Posterior cingulate gyrus (tissue), 11 donors: ENCODE results near the gene MAST4.

ENCODE experiments used
- DNase-seq, 10 donors: peaks; one replicate each; pipeline versions ENCODE4 v3.0.0 to v3.0.0-alpha.2; 2020 to 2021; ENCODE audit warnings: mixed read lengths in 3 of 10
- intact Hi-C: fragments of 100-400 bp; cut with DNase I; formaldehyde crosslinking; loops from one replicate; pipeline ENCODE4 v1.15.1; 2023

MAST4 gene

DNA sequence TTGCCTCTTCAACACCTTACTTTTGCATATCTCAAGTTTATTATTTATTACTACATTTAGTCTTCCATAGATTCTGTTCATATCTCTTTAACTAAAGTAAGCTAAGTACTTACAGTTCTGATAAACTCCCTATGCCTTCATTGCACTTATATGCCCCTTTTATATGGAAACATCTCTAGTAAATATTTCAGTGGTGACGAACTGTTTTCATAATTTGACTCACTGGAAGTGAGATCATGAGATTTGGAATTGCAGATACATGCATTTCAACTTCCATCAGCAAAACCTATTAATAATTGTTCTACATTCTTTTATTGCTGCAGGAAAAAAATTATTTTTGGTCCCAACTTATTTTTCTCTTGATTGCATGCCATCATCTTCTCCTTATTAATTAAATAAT lies 336.9 kb downstream of the MAST4 start:
- intact Hi-C loops: no loop called here
- DNase-seq: no peak

DNA sequence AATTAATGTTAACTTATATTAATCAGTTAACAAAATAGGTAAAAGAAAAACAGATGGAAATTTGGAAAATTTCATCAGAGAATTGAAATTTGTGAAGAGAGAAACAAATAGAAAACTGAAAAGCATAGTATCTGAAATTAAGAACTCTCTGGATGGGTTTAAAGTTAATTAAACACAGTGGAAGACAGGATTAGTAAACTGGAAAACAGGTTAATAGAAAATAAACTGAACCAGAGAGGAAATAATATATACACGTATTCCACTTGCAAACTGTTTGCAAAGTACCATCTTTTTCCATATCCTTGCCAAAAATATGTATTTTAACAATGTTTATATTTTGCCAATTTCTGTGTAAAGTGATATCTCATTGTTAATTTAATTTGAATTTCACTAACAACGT lies 342.9 kb downstream of the MAST4 start:
- no peak for DNase-seq
- intact Hi-C loops: no loop called here

DNA sequence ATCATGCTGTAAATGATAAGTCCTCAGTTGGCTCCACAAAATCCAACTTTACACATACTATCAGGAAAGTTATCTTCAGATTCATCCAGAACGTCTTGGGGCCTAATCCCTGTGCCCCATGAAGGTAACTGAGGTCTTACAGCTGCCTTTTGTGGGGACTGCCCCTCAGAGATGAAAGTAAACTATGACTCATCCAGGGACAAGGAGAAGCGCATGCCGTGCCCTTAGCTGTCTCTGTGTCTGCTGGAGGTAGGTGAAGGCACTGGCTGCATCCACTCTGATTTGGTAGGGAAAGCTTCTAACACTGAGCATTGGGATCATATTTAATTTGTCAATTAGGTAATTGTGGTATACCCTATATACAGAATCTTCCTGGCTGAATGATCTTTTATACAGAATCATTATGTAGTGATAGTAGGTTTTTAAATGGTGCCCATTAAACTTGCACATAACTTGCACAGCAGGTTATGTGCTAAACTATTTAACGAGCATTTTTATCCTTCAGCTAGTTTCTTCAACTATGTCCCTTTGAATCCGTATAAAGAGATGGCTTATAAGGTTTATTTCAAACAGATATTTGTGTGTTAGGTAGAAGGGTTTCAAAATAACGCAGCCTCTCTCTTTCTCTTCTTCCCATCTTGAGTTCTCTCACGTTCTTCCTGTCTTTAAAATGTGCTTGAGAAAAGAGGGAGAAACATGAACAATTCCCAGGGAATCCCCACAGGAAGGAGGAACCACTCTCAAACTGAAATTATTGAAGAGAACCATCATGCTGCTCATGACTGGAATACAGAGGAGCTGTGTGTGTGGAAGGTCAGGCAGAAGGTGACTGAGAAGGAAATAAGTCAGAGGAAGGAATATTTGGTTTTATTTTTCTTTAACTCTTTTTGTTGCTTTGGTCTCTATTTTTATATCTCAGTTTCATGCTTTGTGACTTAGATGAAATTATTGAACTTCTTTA lies 349.5 kb downstream of the MAST4 start:
- intact Hi-C loops: no loop called here
- DNase-seq: no peak

DNA sequence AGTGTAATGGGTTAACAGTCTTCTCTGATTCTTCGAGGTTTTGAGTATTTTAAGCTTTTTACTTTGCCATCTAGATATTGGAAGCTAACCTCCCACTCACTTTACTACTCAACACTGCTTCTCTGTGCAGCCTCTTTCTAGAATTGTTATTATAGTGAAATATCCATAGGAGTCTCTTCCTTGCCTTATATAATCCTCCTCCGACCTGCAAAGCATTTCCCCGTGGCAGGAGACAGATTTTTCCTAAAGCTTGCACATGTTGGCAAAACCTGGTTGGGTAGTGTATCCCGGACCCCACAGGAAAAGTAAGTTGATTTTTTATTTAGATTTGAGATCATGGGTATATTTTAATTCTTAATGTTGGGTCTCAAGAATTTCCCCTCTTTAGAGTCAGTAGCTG lies 351.3 kb downstream of the MAST4 start:
- intact Hi-C loops: no loop called here
- no peak for DNase-seq

DNA sequence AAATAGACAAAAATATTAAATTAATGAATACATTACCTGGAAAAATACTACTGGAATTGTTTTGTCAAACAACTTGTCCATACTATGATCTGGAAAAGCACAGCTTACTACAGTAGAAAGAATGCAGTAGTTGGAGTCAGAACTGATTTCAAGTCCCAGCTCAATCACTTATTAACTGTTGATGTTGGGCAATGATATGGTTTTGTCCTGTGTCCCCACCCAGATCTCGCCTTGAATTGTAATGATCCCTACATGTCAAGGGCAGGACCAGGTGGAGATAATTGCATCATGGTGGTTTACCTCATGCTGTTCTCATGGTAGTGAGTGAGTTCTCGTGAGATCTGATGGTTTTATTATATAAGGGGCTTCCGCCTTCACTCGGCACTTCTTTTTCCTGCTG lies 352.9 kb downstream of the MAST4 start:
- intact Hi-C loops: no loop called here
- DNase-seq: no peak

DNA sequence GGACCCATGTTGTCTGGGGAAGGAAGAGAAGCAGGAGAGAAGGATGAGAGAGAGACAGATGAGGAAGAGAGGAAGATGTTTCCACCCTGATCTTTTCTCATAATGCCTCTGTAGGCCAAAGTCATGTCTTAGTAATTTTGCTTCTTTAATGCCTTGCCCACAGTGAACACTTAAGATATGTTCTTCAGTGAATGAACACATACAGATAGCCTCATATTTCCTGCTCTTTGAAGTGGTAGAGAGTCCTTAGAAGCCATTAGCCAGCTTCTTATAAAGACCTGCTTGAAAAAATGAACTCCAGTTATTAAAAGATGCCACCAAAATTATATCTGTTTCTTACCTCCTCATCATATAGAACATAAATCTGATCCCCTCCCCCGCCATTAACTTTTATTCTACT lies 356.0 kb downstream of the MAST4 start:
- intact Hi-C loops: no loop called here
- DNase-seq: no peak

DNA sequence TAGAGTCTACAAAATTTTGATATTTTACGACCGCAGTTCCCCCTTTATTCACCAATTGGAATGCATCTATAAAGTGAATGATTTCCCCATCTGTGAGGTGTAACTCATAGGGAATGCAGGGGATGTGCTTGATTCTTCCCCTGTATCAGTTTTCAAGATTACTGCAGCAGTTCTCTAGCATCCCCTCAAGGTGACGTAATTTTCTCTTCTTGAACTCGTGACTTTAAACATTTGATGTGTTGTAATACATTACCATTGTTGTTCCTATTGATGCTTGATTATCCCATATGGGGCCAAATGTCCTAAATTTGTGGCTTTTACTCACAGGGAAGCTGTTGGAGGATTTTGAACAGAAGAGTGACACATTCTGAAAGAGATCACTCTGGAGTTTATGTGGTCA lies 360.2 kb downstream of the MAST4 start:
- no peak for DNase-seq
- intact Hi-C loops: no loop called here

DNA sequence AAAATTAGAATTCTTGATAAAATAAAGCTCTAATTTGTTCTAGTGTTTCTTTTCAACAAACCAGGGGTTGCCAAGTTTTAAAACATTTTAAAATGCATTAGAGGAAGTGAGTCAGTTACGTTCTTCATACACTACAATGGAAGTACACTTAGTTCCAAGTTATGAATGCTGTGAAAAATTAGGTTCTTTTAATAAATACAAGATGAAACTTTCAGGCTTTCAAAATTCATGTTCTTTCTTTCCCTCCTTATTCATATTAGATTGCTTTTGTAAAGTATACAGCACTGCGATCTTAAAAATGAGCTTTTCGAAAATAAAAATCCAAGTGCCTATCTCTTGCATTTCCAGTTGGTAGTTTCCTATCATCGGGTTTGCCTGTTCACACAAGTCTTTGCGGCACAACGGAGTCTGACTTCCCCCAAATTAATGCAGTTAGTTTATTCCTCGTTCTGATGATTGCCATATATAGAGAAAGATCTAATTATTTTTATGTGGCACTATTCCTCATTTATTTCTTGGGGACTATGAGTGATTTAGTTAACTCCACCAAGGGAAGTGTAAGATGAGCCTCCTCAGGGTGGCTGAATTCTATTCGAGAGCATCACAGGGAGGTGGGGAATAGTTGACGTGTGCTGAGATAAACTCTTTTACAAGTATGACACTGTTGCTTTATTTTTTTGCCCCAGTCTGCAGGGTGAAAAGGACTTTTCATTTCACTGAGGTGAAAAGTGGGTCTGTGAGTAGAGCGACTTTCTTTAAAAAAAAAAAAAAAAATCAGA lies 362.2 kb downstream of the MAST4 start:
- intact Hi-C loops: no loop called here
- no peak for DNase-seq

DNA sequence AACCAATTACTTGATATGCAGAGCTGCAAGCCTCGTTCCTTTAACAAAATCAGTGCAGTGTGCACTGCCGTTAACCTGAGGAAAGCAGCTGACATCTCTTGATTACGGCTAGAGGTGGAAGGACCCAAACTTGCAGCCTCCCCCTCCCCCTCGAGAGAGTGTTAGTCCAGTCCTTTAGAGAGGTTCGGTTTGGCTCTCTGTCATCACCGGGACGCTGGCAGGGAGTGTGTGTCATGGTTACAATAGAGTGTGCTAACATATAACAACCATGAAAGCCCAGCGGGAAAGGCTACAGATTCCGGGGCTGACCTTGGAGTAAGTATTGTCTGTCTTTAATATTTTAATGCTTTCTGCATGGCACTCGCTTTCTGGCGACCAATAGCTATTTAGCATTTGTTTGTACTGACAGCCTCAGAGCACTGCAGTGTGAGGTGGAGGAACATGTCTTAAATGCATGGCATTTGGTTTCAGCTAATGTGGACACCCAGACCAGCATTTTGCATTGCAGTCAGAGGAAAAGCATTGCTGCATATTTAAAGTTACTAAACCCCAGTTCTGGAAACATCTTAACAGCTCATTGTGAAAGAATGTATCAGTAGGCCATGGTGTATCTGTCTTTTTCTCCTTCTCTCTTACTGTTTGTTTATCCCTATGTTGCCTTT lies 362.9 kb downstream of the MAST4 start:
- intact Hi-C loops: no loop called here
- peak in 8 of 10 donors; percentile 26 to 88 (median 39) for DNase-seq

DNA sequence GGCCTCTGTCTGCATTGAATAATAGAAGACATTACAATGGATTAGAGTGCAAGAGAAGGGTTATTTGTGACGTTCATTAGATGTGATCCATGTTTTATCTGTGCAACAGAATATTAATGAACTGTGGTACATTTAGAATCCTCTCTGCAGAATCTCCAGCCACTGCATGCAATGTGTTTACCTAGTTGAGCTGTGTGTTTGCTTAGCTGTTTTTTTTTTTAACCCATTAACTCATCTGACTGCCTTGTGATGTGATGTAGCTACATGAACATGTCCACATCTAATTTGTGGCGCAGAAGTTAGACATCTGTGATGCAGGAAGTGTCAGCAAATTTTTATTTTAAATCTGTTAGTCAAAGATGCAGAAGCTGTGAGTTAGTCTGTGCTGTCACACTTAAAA lies 363.5 kb downstream of the MAST4 start:
- no peak for DNase-seq
- intact Hi-C loops: no loop called here

DNA sequence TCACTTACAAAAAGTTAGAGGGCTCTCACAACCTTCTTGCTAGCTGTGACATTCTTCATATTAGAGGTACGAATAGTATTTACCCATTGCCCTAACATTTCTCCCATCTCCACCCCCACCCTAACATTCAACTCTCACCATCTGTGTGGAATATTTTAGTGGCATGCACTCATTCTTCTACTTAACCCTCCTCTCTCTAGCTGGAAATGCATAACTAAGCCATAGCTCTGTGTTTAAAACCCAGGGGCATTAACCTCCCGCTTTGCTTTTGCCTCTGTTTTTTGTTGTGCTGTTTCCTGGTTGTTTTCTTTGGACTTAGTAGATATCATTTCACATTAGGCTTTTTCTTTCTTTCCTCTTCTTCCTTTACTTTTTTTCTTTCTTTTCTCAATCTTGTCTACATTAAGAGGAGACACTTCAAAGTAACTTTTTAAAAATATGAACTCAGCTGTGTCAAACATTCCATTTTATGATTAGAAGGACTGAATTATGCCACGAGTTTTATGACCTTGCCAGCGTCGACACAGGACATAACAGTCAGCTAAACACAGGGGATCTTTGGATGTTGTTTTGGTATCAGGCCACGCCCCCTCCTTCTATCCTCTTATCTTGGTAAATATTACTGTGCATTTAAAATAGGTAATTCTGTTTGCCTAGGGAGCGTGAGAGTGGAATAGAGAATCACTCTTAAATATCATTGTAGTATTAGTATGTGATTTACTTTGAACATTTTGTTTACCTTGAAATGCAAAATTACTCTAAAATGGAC lies 364.4 kb downstream of the MAST4 start:
- intact Hi-C loops: no loop called here
- DNase-seq: no peak

DNA sequence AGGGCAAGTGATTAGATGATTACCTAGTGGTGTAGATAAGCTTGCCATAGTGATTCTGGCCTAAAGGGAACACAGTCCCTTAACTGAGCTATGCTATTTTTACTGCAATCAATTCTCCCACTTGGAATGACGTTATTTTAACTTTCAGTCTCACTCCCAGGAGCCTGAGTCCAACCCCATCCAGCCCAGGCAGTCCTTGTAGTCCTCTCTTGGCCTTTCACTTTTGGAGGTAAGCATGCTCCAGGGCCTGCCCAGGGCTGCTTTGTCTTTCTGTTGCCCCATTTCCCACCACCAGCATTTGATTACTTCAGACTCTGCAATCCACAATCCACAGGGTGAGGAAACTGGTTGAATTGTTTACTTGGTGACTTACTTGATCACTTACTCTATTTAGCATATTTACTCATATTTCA lies 367.4 kb downstream of the MAST4 start:
- intact Hi-C loops: no loop called here
- DNase-seq: no peak

DNA sequence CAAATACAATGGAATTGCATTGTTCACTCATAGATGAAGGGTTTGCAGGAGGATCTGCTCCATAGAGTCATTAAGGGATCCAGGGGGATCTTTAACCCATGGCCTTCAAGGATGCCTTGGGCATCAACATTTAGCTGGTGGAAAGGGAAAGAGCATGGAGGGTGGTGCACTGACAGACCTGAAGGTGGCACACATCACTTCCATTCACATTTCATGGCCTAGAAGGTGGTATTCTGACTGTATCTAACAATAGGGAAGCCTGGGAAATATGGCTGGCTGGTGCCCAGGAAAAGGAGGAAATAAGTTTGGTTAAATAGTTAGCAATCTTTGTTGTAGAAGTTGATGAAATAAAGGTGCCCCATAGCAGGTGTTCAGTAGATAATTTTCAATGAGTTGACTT lies 370.2 kb downstream of the MAST4 start:
- intact Hi-C loops: no loop called here

DNA sequence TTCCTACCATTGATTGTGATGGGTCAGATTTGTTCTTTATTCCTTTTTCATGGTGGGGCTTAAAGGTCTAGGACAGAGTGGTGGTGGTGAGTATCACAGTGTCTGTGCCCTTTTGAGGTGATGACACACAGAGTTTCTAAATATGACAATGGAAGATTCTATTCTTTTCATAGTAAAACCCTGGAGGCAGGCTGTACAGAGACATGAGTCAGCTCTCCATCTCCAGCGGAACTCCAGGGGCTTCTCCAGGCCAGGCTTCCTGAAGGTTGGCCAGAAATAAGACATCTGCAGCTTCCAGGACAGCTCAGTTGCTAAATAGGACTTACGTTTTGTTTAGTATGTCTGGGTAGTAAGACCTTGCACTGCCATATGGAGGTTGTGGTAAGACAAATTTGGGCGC lies 370.9 kb downstream of the MAST4 start:
- intact Hi-C loops: no loop called here
- no peak for DNase-seq

More for the DNA sequence above, 370.2 kb downstream of the MAST4 start:
- no peak for DNase-seq

DNA sequence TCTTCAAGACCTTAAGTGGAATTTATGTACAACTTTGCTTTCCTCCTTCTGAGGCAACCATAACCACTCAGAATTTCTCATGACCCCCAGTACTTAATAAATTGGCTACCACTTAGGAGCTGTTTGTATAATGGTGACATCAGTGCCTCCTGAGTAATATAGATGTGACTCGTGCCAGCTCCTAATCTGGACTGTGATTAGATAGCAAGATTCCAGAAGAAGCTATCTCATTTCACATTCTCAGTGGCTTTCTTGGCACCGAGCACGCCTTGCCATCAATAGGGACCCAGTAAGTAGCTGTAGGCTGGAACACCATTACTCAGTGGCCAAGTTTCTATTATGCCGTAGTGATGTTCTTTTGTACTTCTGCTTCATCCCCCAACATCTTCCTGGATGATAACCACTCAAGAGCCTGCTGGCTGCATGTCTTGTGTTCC lies 371.7 kb downstream of the MAST4 start:
- DNase-seq: no peak
- intact Hi-C loops: no loop called here

DNA sequence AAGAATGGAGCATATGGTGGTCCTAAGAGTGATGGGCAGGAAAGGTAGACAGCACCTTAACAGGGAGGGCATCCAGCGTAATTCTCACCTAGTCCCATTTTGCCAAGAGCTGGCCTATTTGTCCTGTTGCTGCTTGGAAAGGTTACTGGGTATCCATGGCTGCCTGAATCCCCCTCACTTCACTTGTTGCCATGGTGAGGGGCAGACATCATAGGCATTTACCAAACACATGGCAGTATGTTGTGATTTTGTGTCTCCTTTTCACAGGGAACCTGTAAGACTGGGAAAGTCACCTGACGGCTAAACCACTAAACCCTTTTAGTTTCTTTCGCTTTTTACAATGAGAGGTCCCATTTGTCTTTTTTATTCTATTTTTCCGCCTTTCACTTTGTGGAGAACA lies 373.3 kb downstream of the MAST4 start:
- DNase-seq: no peak
- intact Hi-C loops: no loop called here

DNA sequence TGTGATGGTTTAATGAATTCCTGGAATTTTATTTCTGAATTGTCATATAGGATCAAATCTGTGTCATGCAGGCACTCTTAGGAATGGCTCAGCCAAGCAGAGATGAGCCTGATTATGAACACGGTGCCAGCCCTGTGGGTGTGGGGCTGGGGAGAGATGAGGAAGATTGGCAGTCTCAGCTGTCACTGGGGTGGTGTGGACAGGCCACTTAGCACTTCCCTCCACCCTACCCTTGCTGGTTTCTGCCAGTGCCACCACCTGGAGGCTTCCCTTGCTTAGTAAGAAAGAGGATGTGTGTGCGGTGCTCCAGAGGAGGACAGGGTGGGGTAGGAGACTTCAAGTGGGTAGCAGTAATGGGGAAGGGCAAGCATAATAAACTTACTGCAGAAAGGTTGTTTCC lies 373.8 kb downstream of the MAST4 start:
- intact Hi-C loops: no loop called here
- DNase-seq: no peak

DNA sequence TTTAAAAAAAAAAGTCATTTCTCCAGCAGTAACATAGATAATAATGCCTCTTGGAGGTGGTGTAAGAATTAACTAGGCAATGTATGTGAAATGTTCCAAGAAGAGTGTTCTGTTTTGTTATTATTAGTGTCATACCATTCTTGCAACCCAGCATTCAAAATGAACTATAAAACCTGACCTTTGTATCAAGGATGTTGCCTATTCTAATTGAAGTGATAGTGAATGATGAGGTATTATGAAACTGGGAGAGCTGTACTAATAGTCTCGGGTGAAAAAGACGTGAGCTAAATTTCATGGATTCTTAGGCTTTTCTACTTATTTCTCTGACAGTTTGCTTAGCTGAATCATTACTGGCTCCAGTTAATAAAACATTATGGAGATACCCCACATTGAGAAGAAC lies 375.8 kb downstream of the MAST4 start:
- no peak for DNase-seq
- intact Hi-C loops: no loop called here

DNA sequence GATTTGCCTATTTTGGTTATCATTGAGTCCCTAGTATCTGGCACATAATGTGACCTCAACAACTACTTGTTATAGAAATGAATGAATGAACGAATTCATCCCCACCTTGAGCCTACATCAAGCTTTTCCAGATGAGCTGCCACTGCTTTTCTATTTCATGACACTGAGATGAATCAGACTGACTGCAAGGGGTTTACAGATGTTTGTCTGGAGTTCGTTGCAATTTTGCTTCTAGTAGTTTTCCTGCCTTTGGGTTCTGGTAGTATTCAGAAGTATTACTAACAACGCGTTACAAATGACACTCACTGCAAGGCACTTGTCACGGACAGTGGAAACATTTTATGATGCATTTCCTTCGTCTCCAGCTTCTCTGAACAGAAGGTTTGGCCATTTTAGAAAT lies 378.1 kb downstream of the MAST4 start:
- no peak for DNase-seq

DNA sequence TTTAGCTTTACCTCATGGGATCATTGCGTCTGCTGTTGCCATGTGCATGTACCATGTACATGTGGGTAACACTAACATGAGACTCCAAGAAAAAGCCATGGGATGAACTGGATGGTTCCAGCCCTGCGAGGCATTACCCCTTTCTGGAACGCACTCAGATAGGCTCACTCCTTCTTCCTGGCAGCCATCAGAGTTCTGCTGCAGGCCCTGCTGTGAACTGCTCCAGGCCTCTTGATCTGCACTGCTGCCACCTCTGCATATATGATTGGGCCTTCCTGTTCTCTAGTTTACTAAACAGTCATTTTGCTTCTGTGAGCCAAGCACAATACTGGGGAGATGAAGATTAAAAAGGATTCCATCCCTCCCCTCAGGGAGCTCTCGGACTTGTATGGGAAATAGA lies 379.9 kb downstream of the MAST4 start:
- intact Hi-C loops: no loop called here
- DNase-seq: no peak

More for the DNA sequence above, 378.1 kb downstream of the MAST4 start:
- intact Hi-C loops: no loop called here
